VCaP (cell line): Measurements from ENCODE around the gene GOLPH3.

Experiments used
- H3K27ac ChIP-seq: fragments of 450-650 bp; 2 replicates; pipeline ENCODE4 v1.5.1; 2017
- CTCF ChIP-seq: fragments of 450-650 bp; conservative IDR thresholded peaks from 2 replicates; pipeline ENCODE4 v1.5.1; 2017; ENCODE audit warnings: mild to moderate bottlenecking, moderate library complexity

The GOLPH3 gene

GRCh38 chr5:32145378-32145777 lies 28.7 kb downstream of the GOLPH3 start:
- TF ChIP-seq CTCF, result no peak
- peak overlapping the region; percentile 79 for H3K27ac ChIP-seq

- TF ChIP-seq CTCF, result no peak
- peak overlapping the region; percentile 79 for H3K27ac ChIP-seq
Observed at GRCh38 chr5:32144378-32145207, 29.5 kb downstream of the GOLPH3 start.

GRCh38 chr5:32143617-32144377 lies 30.3 kb downstream of the GOLPH3 start:
- H3K27ac ChIP-seq, result peak overlapping the region; percentile 79
- TF ChIP-seq CTCF, result no peak

GRCh38 chr5:32138839-32139493 lies 35.2 kb downstream of the GOLPH3 start:
- TF ChIP-seq CTCF, result no peak
- no peak overlapping the region for H3K27ac ChIP-seq

GRCh38 chr5:32136342-32136741 lies 37.8 kb downstream of the GOLPH3 start:
- TF ChIP-seq CTCF, result no peak
- H3K27ac ChIP-seq, result no peak overlapping the region

GRCh38 chr5:32135086-32135485 lies 39.0 kb downstream of the GOLPH3 start:
- no peak for TF ChIP-seq CTCF
- H3K27ac ChIP-seq, result no peak overlapping the region

- H3K27ac ChIP-seq, result peak overlapping the region; percentile 7; the same call in 1 of the 2 replicates
- no peak for TF ChIP-seq CTCF
Observed at GRCh38 chr5:32132757-32133156, 41.4 kb downstream of the GOLPH3 start.
